Ascending aorta (tissue), 2 donors: ENCODE measurements around the gene MBNL2. TPM values are rescaled to one million over a fixed set of nuclear protein-coding genes. Genes with fewer than 3 reads are reported as not detected.
A peak's percentile ranks its signal among the peaks of the same experiment; 100 is the strongest.

Experiments
- DNase-seq, 2 donors: peaks; one replicate each; pipeline ENCODE4 v3.0.0-alpha.2; 2019; ENCODE audit warnings: low spot score in 2 of 2
- H3K27ac ChIP-seq, 2 donors: fragments of 200-600 bp; sonication (generic); one replicate each; pipeline ENCODE4 v1.5.1; 2016 to 2017; ENCODE audit warnings: mild to moderate bottlenecking in 1 of 2
- H3K27me3 ChIP-seq: fragments of 200-600 bp; sonication (generic); one replicate; pipeline ENCODE4 v1.5.1; 2017
- H3K36me3 ChIP-seq, 2 donors: fragments of 200-600 bp; sonication (generic); one replicate each; pipeline ENCODE4 v1.5.1; 2016
- H3K4me1 ChIP-seq, 2 donors: fragments of 200-600 bp; sonication (generic); one replicate each; pipeline ENCODE4 v1.5.1; 2016 to 2017; ENCODE audit warnings: mild to moderate bottlenecking in 1 of 2
- H3K4me3 ChIP-seq, 2 donors: fragments of 200-600 bp; sonication (generic); one replicate each; pipeline ENCODE4 v1.5.1; 2016 to 2017; ENCODE audit warnings: mild to moderate bottlenecking in 1 of 2
- H3K9me3 ChIP-seq, 2 donors: fragments of 200-600 bp; sonication (generic); one replicate each; pipeline ENCODE4 v1.5.1; 2016
- CTCF ChIP-seq, 3 experiments: fragments of 200-600 bp in 2 of 3; fragments of 450-650 bp in 1 of 3; sonication (generic) in 2 of 3; IDR thresholded peaks; one replicate each; pipeline ENCODE4 v1.5.1; 2016 to 2019; ENCODE audit warnings: antibody characterized with exemption in 3 of 3, mild to moderate bottlenecking in 1 of 3, moderate library complexity in 1 of 3
- intact Hi-C: fragments of 100-400 bp; cut with DNase I; formaldehyde crosslinking; loops from one replicate; pipeline ENCODE4 v1.15.1; 2023
- total RNA-seq: library from RNA; depleted of rRNA; stranded (reverse); fragments of >200 nt; gene quantifications from one replicate; pipeline ENCODE4 v1.1.0, GENCODE V29; 2016

MBNL2 gene
- total RNA-seq, 1 donor from 2014 or later = 38.7 TPM

- H3K9me3 ChIP-seq = no peaks in the 10 kb centered on the region
- DNase-seq = peak in 1 of 2 donors; percentile 69
- intact Hi-C loops = no loop called here
- H3K27me3 ChIP-seq = no peaks in the 10 kb centered on the region
- H3K4me3 ChIP-seq = no peak overlapping the region
- peaks cover 0 to 3% of the 10 kb centered on the region in 2 donors for H3K4me1 ChIP-seq
- peaks cover 0 to 24% of the 10 kb centered on the region in 2 donors for H3K36me3 ChIP-seq
- no peak overlapping the region for H3K27ac ChIP-seq
- TF ChIP-seq CTCF (IDR thresholded peaks at IDR 0.05) = no peak
These were observed 164.8 kb downstream of the MBNL2 start for GRCh38 chr13:97386801-97387484.

- H3K36me3 ChIP-seq = peaks cover 0 to 27% of the 10 kb centered on the region in 2 donors
- peak overlapping the region in 1 of 2 donors; percentile 37 for H3K27ac ChIP-seq
- H3K9me3 ChIP-seq = no peaks in the 10 kb centered on the region
- no peak for DNase-seq
- no peaks in the 10 kb centered on the region for H3K27me3 ChIP-seq
- H3K4me3 ChIP-seq = no peak overlapping the region
- TF ChIP-seq CTCF (IDR thresholded peaks at IDR 0.05) = no peak
- peaks cover 0 to 3% of the 10 kb centered on the region in 2 donors for H3K4me1 ChIP-seq
- intact Hi-C loops = no loop called here
These were observed 165.3 kb downstream of the MBNL2 start for GRCh38 chr13:97387485-97387839.

- H3K27ac ChIP-seq = peak overlapping the region in 1 of 2 donors; percentile 37
- no peaks in the 10 kb centered on the region for H3K27me3 ChIP-seq
- no peak for DNase-seq
- intact Hi-C loops = no loop called here
- no peak for TF ChIP-seq CTCF (IDR thresholded peaks at IDR 0.05)
- peaks cover 0 to 24% of the 10 kb centered on the region in 2 donors for H3K36me3 ChIP-seq
- H3K9me3 ChIP-seq = no peaks in the 10 kb centered on the region
- H3K4me1 ChIP-seq = peaks cover 0 to 3% of the 10 kb centered on the region in 2 donors
- no peak overlapping the region for H3K4me3 ChIP-seq
These were observed 165.8 kb downstream of the MBNL2 start for GRCh38 chr13:97387890-97388289.

- no peaks in the 10 kb centered on the region for H3K9me3 ChIP-seq
- H3K4me1 ChIP-seq = peaks cover 0 to 3% of the 10 kb centered on the region in 2 donors
- no peak overlapping the region for H3K27ac ChIP-seq
- H3K4me3 ChIP-seq = no peak overlapping the region
- H3K27me3 ChIP-seq = no peaks in the 10 kb centered on the region
- TF ChIP-seq CTCF (IDR thresholded peaks at IDR 0.05) = no peak
- DNase-seq = no peak
- intact Hi-C loops = no loop called here
- H3K36me3 ChIP-seq = peaks cover 0 to 22% of the 10 kb centered on the region in 2 donors
These were observed 166.2 kb downstream of the MBNL2 start for GRCh38 chr13:97388373-97388772.

- H3K4me3 ChIP-seq = no peak overlapping the region
- intact Hi-C loops = no loop called here
- no peak for TF ChIP-seq CTCF (IDR thresholded peaks at IDR 0.05)
- peaks cover 0 to 22% of the 10 kb centered on the region in 2 donors for H3K36me3 ChIP-seq
- H3K27ac ChIP-seq = no peak overlapping the region
- H3K4me1 ChIP-seq = no peaks in the 10 kb centered on the region
- no peaks in the 10 kb centered on the region for H3K9me3 ChIP-seq
- no peak for DNase-seq
- H3K27me3 ChIP-seq = no peaks in the 10 kb centered on the region
These were observed 168.9 kb downstream of the MBNL2 start for GRCh38 chr13:97390941-97391600.
